GM21717 (cell line): ENCODE results near the gene FILIP1.

ENCODE experiments used
- ATAC-seq: cut with Tn5 transposase; IDR thresholded peaks from one replicate; pipeline ENCODE4 v1.9.1; 2021; ENCODE audit warnings: mild to moderate bottlenecking, moderate library complexity; ENCODE audit not compliant: unreplicated experiment

Gene FILIP1

GRCh38 chr6:75497994-75498393, 4.4 kb upstream of the FILIP1 start:
- ATAC-seq = no peak

- no peak for ATAC-seq
Observed at GRCh38 chr6:75495011-75495410, 1.4 kb upstream of the FILIP1 start.

DNA sequence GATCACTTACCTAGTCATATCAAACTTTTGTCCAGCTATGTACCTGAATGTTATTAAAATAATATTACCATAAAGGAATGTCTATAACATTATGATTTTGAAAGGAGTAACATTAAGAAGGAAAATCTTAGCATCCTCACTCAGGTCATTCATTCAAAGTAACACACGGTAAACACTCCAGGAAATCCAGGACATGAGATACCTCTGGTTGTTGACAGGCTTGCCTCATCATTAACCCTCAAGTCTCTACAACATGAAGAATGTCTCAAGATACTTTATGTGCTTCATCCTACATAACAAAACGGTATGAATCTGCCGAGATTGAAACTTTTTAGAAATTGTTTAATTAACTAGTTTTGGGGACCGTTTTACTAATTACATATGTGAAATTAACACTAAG, 690 bp upstream of the FILIP1 start:
- ATAC-seq = no peak

DNA sequence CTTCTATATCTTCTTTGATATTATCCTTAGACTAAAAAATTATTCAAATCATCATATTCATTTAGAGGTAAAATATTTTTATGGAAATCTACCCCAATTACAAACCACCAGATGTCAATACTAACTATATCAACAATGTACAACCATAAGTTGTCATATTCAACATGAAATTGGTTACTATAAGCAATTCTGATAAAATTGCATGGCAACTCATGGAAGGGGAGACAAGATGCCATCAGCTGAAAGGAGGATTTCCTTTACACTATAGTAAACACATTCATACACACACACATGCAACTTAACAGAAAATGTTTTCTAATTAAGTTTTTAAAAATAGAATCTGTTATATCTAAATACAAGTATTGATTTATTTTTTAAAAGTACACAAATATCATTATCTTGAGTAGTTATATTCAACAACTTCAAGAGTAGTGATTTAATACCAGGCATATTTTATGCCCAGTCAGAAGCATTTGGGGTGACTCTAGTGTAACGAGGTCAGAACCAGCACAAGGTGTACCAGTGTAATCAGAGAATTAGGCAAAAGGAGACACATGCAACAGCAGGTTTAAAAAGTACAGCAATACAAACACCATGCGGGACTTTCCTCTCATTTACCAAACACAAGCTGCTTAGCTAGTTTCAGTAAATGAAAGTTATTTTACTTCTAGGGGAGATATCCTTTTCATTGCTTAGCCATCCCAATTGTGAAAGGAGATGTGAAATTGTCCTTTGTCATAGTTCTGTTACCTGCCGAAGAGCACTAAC, 1.0 kb downstream of the FILIP1 start:
- ATAC-seq = peak; percentile 48

- no peak for ATAC-seq
Observed at GRCh38 chr6:75491291-75491690, 2.3 kb downstream of the FILIP1 start.

- no peak for ATAC-seq
Observed at GRCh38 chr6:75490706-75491105, 2.9 kb downstream of the FILIP1 start.

DNA sequence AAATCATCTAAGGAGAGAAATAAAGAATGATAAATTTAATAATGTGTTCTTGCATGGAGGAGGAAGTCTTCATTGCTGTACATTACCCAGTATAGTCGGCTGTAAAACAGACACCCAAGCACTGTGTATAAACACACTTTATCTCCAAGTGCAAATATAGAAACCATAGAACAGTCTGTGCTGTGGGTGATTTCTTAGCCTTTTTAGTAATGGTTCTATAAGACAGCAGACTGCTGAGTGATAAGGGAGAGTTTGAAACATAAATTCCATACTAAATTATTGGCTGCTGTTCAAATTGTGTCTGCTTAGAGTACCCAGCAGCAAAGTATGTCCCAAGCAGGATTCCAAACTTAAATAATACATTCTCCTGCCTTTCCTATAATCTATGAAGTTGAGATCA, 4.6 kb downstream of the FILIP1 start:
- ATAC-seq = no peak

DNA sequence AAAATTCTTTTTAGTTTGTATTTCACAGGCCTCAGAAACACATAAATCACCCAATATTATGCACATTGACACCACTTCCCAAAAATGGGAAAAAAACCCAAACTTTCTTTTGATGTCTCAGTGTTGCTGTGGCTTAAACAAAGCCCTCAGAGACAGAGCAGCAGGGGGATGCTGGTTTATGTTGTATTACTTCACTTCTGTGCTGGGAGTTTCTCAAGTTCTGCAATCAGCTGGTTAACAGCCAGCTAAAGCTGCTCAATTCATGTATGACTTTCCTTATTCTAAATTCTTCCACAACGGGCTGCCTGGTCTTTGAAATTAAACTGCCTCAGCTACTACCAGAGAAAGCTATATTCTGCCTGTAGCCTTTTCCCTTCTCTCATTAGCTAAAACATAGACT, 5.6 kb downstream of the FILIP1 start:
- ATAC-seq = no peak

GRCh38 chr6:75486850-75487518, 6.6 kb downstream of the FILIP1 start:
- ATAC-seq = no peak

- ATAC-seq = peak; percentile 65
Observed at GRCh38 chr6:75484535-75484934, 9.1 kb downstream of the FILIP1 start.

GRCh38 chr6:75483136-75483952, 10.3 kb downstream of the FILIP1 start:
- ATAC-seq = no peak

DNA sequence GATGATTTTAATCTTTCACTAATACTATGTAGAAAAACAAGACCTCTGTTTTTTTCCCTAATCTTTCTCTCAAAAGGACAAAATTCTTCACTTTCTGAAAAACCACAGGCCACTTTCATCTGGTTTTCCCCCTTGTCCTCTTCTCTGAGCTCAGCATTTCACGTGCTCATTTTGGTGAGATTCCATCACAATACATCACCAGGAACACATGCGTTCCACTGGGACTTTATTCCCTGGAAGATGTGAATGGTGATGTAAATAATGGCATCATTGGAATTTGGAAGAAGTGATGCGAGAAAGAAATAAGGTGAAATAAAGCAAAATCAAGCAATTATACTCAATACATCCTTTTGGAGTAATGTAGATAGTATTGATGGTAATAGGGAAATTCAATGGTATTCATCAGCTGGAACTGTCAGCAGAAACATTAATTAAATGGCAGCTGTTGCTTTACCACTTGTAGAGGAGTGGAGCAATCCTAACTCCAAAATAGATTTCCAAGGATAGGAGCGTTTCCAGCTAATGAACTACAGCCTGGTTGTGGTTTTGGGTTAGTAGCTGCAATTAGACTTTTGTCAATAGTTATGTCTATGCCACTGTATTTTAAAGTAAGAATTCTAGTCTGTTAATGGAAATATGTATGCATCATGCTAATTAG, 11.5 kb downstream of the FILIP1 start:
- no peak for ATAC-seq

GRCh38 chr6:75481394-75481793, 12.2 kb downstream of the FILIP1 start:
- no peak for ATAC-seq

DNA sequence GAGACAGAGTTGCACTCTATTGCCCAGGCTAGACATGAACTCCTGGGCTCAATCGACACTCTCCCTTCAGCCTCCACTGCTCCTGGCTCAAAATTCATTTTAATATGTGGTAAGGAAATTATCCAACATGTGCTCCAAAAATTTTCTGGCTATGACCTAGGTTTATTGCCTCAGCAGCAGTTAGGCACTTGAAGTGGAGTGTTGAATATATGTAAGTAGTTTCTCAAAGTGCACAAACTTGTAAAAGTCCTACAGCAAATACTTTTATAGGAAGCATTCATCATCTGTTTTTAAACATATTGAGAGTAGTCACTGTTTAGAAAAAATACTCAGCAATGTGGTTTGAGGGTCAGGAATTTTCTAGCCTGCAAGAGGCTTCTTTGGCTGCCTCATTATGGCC, 13.2 kb downstream of the FILIP1 start:
- no peak for ATAC-seq

GRCh38 chr6:75479712-75480111, 13.9 kb downstream of the FILIP1 start:
- ATAC-seq = no peak

- ATAC-seq = no peak
Observed at GRCh38 chr6:75478929-75479328, 14.7 kb downstream of the FILIP1 start.

- peak; percentile 90 for ATAC-seq
Observed at GRCh38 chr6:75472885-75473284, 20.7 kb downstream of the FILIP1 start.

GRCh38 chr6:75467966-75468365, 25.6 kb downstream of the FILIP1 start:
- no peak for ATAC-seq

DNA sequence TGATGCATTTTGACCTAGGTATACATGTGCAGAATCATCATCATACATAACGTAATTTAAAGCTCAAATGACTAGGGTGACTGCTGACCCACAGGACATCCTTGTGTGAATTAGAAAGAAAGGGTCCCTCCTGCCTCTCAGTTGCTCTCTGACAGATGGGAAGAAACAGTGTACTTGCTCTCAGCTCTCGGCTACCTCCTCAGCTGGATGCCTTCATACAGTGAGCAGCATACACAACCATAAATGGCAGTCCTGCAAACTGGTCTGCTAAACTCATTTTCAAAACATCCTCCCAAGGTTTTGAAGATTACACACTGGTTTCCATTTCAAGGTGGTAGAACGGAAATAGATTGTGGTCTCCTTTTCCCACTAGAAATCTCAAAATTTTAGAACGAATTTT, 26.3 kb downstream of the FILIP1 start:
- ATAC-seq = no peak

DNA sequence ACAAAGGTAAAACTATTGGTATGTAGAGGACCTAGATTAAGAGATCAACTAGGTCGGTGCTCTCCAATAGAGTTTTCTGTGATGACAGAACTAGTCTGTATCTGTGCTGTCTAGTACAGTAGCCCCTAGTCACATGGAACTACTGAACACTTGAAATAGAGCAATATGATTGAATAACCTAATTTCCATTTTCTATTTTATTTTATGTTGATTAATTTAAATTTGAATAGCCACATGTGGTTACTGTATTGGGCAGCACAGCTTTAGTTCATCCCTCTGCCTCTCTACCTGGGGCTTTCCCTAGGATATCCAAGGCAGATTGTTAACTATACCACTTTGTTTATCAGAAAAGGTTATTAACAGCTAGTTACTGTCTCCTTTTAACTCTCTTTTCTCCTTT, 27.0 kb downstream of the FILIP1 start:
- no peak for ATAC-seq

DNA sequence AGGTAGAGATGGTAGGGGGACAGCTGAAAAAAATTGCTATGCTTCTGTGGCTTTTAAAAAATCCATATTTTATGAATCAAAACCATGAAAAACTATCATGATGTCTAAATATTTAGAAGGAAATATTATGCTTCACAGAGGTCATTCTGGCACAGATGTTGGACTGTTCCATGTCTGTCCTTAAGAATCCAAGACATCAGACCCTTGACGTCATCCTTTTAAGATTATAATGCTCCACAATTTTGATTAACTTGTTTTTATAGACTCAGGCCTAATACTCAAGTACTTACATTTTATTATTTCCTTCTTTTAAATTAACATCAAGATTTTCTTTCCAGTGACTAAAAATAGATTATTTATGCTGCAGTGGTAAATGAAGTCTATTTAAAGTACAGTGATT, 29.7 kb downstream of the FILIP1 start:
- no peak for ATAC-seq
